ENCODE measurements around the gene RAPGEF1. TPM values are rescaled to one million over a fixed set of nuclear protein-coding genes. Genes with fewer than 3 reads are reported as not detected.
A peak's percentile ranks its signal among the peaks of the same experiment; 100 is the strongest.

The RAPGEF1 gene
- total and polyA plus RNA-seq, 2 donors (not counting 3 experiments of a cell fraction or from before 2014, with no cell fraction given) = 50.0 to 124 TPM

- H3K9me1 ChIP-seq (replicated peaks; ENCODE audit: control insufficient read depth, extremely low read depth, insufficient read depth, low read length) = peaks cover 3% of the 10 kb centered on the region
- peaks cover 98% of the 10 kb centered on the region for H3K79me2 ChIP-seq (ENCODE audit: control insufficient read depth, insufficient read depth, low read length)
- CTCF ChIA-PET = interaction anchor here (1.1 kb wide), 1 partner anchor 24 kb away, joined by 3 read pairs; no protein-coding TSS in a partner anchor
- dilution Hi-C loops (cut with MboI; ENCODE audit: extremely low pct_ligation_motif_present, low sequenced_read_pairs) = no loop called here
- BruUV-seq (replicated peaks) = no TSS peak
- no peak for TF ChIP-seq POLR2AphosphoS5 (IDR thresholded peaks at IDR 0.05; ENCODE audit: insufficient read depth, low read depth, low read length)
- no peak for TF ChIP-seq MYC (IDR thresholded peaks at IDR 0.05; ENCODE audit: low read depth, low read length)
- no peak for TF ChIP-seq GATA2 (IDR thresholded peaks at IDR 0.05; ENCODE audit: insufficient read depth, insufficient read length, low read depth, low read length)
- TF ChIP-seq, protein P1, sequence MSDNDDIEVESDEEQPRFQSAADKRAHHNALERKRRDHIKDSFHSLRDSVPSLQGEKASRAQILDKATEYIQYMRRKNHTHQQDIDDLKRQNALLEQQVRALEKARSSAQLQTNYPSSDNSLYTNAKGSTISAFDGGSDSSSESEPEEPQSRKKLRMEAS (IDR thresholded peaks at IDR 0.05; ENCODE audit: insufficient read depth, insufficient read length) = no peak
- no peak for TF ChIP-seq FOS (IDR thresholded peaks at IDR 0.05; ENCODE audit: borderline replicate concordance, insufficient read depth, low read length)
- no peak for TF ChIP-seq JUN (IDR thresholded peaks at IDR 0.05; ENCODE audit: borderline replicate concordance, insufficient read depth, insufficient read length, low read depth)
- TF ChIP-seq, protein P2, sequence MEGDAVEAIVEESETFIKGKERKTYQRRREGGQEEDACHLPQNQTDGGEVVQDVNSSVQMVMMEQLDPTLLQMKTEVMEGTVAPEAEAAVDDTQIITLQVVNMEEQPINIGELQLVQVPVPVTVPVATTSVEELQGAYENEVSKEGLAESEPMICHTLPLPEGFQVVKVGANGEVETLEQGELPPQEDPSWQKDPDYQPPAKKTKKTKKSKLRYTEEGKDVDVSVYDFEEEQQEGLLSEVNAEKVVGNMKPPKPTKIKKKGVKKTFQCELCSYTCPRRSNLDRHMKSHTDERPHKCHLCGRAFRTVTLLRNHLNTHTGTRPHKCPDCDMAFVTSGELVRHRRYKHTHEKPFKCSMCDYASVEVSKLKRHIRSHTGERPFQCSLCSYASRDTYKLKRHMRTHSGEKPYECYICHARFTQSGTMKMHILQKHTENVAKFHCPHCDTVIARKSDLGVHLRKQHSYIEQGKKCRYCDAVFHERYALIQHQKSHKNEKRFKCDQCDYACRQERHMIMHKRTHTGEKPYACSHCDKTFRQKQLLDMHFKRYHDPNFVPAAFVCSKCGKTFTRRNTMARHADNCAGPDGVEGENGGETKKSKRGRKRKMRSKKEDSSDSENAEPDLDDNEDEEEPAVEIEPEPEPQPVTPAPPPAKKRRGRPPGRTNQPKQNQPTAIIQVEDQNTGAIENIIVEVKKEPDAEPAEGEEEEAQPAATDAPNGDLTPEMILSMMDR (IDR thresholded peaks at IDR 0.05; ENCODE audit: extremely low read depth in 1 of 2, insufficient read depth in 1 of 2, low read depth in 1 of 2, low read length in 2 of 2) = no peak
- TF ChIP-seq EZH2 (IDR thresholded peaks at IDR 0.05; ENCODE audit: borderline replicate concordance, low read depth, low read length, severe bottlenecking) = no peak
- no peak for TF ChIP-seq POLR2A (IDR thresholded peaks at IDR 0.05; ENCODE audit: low read depth, low read length)
- H3K4me2 ChIP-seq (ENCODE audit: insufficient read depth, low read length) = no peak overlapping the region
- H3K9me3 ChIP-seq (replicated peaks; ENCODE audit: control insufficient read depth, insufficient read depth, low read length) = no peaks in the 10 kb centered on the region
- intact Hi-C loops (cut with micrococcal nuclease) = no loop called here
- no peak for DNase-seq (ENCODE audit: low read depth, low spot score)
- no peaks in the 10 kb centered on the region for H4K20me1 ChIP-seq (replicated peaks; ENCODE audit: control insufficient read depth, extremely low read depth, insufficient read depth, low read length)
- H3K27ac ChIP-seq (ENCODE audit: insufficient read depth, low read depth, low read length) = no peak overlapping the region
- H3K4me1 ChIP-seq (ENCODE audit: control insufficient read depth, extremely low read depth, insufficient read depth, low read length) = peaks cover 14% of the 10 kb centered on the region
- POLR2A ChIA-PET = no interaction called here
- H3K4me3 ChIP-seq (replicated peaks in 1 of 3; ENCODE audit: insufficient read depth in 1 of 3, low read depth in 1 of 3, low read length in 3 of 3) = no peak overlapping the region
- no peaks in the 10 kb centered on the region for H3K27me3 ChIP-seq (ENCODE audit: control insufficient read depth in 2 of 2, insufficient read depth in 2 of 2, low read length in 2 of 2)
- H3K36me3 ChIP-seq (ENCODE audit: control insufficient read depth in 2 of 2, extremely low read depth in 1 of 2, insufficient read depth in 2 of 2, low read length in 2 of 2) = peaks cover 0 to 2% of the 10 kb centered on the region in 2 experiments
- no peak overlapping the region for H2AFZ ChIP-seq (ENCODE audit: low read depth, low read length)
- FAIRE-seq = peak; percentile 12
- no peak overlapping the region for H3K9ac ChIP-seq (replicated peaks; ENCODE audit: extremely low read depth, insufficient read depth, low read length)
These were observed 38.0 kb downstream of the RAPGEF1 start for GRCh38 chr9:131701789-131702337.
